Measurements from ENCODE around the gene TSPAN18.

Gene TSPAN18

DNA sequence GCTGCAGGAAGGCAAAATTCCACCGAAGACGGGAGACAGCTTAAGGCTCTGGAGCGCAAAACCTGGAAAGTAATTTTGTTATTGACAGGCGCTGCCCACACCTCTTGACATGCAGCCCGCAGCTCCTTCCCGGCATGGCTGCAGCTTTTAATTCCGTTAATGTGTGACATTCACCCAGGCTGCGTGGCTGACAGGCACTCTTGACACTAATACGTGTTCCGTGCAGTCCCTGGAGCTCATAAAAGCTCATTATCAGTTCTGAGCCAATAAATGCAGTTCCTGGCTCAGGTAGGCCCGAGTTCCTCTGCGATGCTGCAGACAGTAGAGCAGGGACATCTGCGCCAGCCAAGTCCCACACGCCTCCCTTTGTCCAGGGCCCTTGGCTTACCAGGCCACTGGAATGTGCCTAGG lies 34.8 kb downstream of the TSPAN18 start:
- DNase-seq: no peak

DNA sequence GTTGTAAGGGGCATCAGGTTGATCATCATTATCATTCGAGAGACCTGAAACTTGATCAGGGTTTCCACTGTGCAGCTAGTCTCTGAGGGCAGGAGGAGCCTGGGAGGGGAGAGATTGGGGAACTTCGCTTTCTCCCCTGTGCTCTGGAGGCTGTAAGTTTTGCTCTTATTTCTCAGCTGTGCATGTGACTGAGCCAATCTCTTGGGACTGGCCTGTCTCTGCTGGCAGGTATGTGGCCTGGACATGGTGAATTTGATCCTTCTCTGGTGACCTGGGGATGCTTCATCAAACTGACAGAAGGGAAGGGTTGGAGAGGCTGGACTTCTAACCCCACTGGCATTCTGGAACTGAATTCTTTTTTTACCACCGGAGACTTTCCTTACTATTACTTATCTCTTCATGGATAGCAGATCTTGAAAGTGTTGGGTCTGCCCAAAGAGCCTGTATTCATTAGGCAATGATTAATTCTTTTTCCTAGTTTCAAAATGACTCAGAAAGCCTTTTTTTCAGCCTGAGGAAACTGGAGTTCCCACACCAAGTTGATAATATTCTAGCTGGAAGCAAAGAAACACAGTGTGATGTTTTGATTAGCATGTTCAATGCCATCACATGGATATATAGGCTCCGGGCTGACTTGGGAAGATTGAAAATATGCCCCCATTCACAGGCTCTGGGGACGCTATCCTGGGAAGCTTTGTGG lies 36.5 kb downstream of the TSPAN18 start:
- DNase-seq: no peak

DNA sequence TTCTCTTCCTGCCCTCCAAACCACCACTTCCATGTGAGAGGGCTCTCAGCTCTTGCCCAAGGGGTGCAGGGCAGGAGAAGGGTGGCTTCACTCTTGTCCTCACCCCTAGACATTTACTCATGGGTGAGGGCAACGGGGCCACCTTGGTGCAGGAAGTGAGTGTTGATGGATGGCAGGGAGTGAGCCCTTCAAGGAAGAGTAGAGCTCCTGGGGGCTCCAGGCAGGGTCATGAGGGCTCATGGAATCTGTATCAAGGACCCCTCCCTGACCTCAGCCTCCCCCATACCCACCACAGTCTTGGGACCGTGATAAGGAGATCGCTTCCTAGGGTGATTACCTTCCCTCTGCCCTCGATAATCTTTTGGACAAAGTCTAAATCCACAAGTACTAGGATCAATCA lies 37.8 kb downstream of the TSPAN18 start:
- DNase-seq: no peak

- DNase-seq: no peak
Observed at GRCh38 chr11:44765026-44765595, 38.3 kb downstream of the TSPAN18 start.

DNA sequence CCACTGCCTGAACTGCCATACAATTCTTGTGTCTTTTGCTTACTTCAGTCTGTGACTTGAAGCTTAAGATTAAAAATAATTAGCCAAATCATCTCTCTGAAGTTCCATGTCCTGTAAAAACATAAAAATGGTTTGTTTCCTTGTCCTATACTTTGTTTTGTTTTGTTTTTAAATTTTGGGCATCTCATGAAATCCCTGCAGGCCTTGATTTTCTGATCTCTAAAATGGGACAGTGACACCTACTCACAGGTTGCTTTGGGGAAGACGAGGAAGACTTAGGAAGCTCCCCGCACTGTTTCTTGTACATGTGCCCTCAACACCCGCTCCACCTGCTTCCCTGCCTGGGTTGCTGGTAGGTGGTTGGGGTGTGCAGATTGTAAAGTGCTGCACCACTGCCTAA lies 38.9 kb downstream of the TSPAN18 start:
- DNase-seq: no peak

- DNase-seq: no peak
Observed at GRCh38 chr11:44766112-44766971, 39.6 kb downstream of the TSPAN18 start.

DNA sequence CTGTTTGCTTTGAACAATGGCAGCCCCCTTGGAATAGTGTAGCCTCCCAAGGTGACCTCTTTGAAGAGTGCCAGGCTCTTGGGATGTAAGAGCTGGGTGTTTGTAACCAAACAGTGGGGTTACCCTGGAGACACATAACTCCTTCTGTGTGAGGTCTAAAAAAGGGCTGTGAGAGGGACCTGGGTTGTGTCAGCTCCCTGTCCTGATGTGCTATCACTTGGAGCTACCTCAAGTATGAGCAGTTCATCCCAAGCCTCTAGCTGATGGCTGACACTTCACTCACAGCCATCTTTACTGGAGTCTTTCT lies 40.2 kb downstream of the TSPAN18 start:
- DNase-seq: no peak

DNA sequence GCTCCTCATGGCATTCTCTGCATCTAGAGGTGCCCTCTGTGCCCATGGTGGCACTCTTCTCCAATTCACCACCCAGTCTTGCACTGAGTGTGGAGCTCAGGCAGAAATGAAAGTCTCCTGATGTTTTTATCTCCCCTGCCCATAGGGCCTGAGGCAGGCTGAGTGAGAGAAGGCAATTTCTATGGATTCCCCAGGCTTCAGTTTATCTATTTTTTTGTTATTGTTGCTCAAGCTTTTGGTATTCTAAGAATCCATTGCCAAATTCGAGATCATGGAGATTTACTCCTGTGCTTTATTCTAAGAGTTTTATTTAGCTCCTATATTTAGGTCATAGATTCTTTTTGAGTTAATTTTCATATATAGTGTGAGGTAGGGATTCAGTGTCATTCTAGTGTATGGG lies 40.7 kb downstream of the TSPAN18 start:
- DNase-seq: no peak

DNA sequence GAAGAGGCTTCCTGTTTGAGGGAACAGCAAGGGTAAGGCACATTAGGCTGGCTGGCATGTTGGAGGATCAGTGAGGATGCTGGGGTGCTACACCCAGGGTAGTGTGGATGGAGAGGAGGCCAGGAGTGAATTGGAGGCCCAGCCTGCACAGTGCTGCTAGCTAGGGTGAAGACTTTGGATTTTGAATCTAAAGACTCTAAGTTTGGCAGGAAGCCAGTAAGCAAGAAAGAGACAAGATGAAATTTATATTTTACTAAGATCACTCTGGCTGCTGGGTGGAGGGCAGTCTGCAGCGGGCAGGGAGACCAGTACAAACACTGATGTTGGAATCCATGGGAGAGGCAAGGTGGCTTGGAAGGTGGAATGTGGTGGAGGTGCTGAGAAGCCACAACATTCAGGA lies 43.6 kb downstream of the TSPAN18 start:
- DNase-seq: no peak

GRCh38 chr11:44771252-44771734 lies 44.5 kb downstream of the TSPAN18 start:
- no peak for DNase-seq

GRCh38 chr11:44771841-44772240 lies 45.1 kb downstream of the TSPAN18 start:
- no peak for DNase-seq

- DNase-seq: no peak
Observed at GRCh38 chr11:44773351-44773965, 46.7 kb downstream of the TSPAN18 start.

DNA sequence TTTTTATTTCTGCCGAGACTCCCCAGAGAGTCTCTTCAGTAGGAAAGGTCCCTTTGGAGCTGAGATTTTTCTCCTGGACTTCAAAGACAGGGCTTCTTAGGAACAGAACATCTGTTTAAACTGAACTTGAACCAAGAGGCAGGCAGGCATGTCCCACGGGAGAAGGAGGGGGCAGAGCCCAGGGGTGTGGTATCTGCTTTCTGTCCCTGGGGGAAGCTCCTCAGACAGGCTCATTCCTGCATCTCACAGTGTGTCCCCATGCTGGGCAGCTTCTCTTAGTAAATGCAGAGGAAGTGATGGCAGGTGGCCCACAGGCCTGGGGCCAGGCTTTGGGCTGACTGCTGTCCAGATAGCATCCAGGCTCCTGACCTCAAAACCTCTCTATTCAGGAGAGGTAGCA lies 47.3 kb downstream of the TSPAN18 start:
- DNase-seq: no peak

GRCh38 chr11:44774731-44775130 lies 48.0 kb downstream of the TSPAN18 start:
- DNase-seq: no peak

DNA sequence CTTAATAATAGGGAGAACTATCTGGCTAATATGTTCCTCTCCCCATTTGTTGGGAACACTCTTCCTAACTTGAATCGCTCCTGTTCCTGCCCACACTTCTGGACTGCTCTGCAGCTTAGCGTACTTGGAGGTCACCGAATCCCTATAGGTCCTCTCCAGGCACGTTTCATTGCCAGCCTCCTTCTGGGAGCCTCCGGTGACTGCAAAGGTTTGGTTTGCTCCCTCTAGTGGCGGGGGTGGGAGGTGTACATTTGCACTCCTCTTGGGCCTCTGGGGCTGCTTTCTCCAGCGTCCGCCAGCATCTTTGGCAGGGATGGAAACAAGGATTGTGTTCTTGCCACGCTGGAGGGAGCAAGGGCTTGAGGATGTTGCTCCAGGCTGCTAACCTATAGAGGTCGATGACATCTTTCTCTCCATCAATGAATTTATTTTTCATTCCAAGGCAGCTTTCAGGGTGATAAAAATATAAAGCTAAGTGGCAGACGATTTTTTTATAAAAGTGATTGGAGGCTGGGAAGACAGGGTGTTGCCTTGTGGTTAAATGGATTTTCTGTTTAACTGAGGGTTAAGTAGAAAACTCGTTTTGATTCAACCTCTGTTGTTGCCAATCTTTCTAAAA lies 48.7 kb downstream of the TSPAN18 start:
- DNase-seq: no peak

DNA sequence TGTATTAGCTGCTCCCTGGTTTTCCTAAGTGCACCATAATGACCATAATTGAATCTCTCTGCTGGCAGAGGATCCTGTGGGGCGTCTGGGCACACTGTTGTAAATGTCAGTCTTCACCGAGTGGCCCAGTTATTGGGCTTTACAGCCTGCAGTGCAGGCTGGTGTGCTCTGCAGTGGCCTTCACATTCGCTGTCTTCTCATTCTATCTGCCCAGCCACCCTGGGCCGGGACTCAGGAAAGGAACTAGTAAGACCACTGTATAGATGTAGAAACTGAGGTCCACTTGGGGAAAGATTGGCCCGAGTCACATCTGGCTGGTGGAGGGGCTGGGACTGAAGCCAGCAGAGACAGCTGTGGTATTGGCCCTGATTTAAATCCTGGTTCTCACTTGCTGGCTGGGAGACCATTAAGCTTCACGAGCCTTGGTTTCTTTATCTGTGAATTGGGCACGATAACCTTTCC lies 49.3 kb downstream of the TSPAN18 start:
- DNase-seq: no peak

DNA sequence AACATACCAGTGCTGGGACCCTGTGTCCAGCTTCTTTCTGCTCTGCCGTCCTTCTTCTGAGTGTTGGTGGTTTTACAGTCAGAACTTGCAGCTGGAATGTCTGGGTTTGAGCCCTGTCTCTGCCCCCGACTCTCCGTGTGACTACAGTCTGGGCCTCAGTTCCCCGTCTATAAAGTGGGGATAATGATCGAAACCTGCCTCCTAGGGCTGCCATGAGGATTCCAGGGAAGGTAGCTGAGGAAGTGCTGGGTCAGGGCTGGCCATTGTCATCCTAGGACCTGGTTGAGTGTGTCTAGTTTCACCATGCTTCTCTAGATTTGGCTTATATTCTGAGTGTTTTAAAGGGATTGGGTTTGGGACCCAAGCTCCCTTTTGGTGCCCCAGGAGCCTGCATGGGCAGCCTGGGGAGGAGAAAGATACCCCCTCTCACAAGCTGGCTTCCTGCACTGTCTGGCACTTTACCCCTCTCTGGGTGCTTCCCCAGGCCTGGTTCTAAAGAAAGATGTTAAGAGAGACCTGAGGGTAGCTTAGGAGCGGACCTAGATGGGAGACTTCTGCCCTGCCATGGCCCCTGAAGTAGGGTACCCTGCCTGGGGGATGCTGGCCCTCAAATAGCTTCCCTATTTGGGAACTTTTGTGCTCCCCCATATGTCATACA lies 49.9 kb downstream of the TSPAN18 start:
- no peak for DNase-seq

GRCh38 chr11:44777209-44778194 lies 50.7 kb downstream of the TSPAN18 start:
- DNase-seq: no peak

GRCh38 chr11:44778195-44779100 lies 51.7 kb downstream of the TSPAN18 start:
- DNase-seq: no peak
